Ishikawa (cell line): ENCODE measurements around the gene TPCN1.

Experiments used
- MAX ChIP-seq: IDR thresholded peaks from 2 replicates; pipeline ENCODE4 v1.6.1; 2012
- TF ChIP-seq, protein P1 (sequence below): IDR thresholded peaks from 2 replicates; pipeline ENCODE4 v1.6.1; 2012

DNA sequence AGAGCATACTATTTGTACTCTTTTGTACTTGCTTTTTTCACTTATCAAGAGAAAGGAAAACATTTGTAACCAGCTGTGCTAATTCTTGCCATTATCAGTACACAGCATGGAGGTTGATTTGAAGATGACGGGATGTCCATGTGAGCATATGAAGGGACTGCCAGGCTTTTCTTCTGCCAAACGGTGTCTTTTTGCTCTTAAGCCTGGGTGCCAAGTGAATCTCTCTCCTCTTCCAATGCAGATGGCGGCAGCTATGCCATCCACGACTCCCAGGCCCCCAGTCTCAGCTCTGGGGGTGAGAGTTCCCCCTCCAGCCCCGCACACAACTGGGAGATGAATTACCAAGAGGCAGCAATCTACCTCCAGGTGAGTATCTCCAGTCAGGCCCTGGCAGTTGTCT is 38.9 kb downstream of the TPCN1 start:
- TF ChIP-seq MAX, result no peak
- TF ChIP-seq, protein P1, sequence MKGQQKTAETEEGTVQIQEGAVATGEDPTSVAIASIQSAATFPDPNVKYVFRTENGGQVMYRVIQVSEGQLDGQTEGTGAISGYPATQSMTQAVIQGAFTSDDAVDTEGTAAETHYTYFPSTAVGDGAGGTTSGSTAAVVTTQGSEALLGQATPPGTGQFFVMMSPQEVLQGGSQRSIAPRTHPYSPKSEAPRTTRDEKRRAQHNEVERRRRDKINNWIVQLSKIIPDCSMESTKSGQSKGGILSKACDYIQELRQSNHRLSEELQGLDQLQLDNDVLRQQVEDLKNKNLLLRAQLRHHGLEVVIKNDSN, result no peak
